GM23338 (cell line): ENCODE measurements around the gene ANKRD63. TPM values are rescaled to one million over a fixed set of nuclear protein-coding genes. Genes with fewer than 3 reads are reported as not detected.

Experiments
- ATAC-seq: fragments of 200-7000 bp; cut with Tn5 transposase; 3 replicates; pipeline ENCODE4 v1.9.1; 2020
- DNase-seq: peaks from one replicate; pipeline ENCODE4 v3.0.0-alpha.2; 2015; ENCODE audit warnings: low spot score
- H2AFZ ChIP-seq: fragments of 200-600 bp; sonication (generic); 2 replicates; pipeline ENCODE4 v1.8.0; 2016; ENCODE audit warnings: antibody characterized with exemption, mild to moderate bottlenecking, moderate library complexity
- H3F3A ChIP-seq: fragments of 200-600 bp; sonication (generic); replicated peaks from 2 replicates; pipeline ENCODE4 v1.8.0; 2017; ENCODE audit warnings: antibody characterized with exemption, mixed run types, low read depth
- H3K27ac ChIP-seq: fragments of 200-600 bp; sonication (generic); 2 replicates; pipeline ENCODE4 v1.6.1; 2016; ENCODE audit warnings: low read depth
- H3K27me3 ChIP-seq: fragments of 200-600 bp; sonication (generic); 2 replicates; pipeline ENCODE4 v1.8.0; 2016; ENCODE audit warnings: mild to moderate bottlenecking, mixed run types, moderate library complexity; ENCODE audit not compliant: insufficient read depth
- H3K36me3 ChIP-seq: fragments of 200-600 bp; sonication (generic); 2 replicates; pipeline ENCODE4 v1.8.0; 2016; ENCODE audit warnings: mild to moderate bottlenecking; ENCODE audit not compliant: insufficient read depth
- H3K4me1 ChIP-seq: fragments of 200-600 bp; sonication (generic); 2 replicates; pipeline ENCODE4 v1.8.0; 2016; ENCODE audit warnings: mild to moderate bottlenecking, moderate library complexity; ENCODE audit not compliant: insufficient read depth
- H3K4me2 ChIP-seq: fragments of 200-600 bp; sonication (generic); 2 replicates; pipeline ENCODE4 v1.7.1; 2017; ENCODE audit warnings: mixed run types
- H3K4me3 ChIP-seq: fragments of 200-600 bp; sonication (generic); 2 replicates; pipeline ENCODE4 v1.6.1; 2016; ENCODE audit warnings: mixed run types
- H3K79me2 ChIP-seq: fragments of 200-600 bp; sonication (generic); replicated peaks from 2 replicates; pipeline ENCODE4 v1.8.0; 2017; ENCODE audit warnings: mild to moderate bottlenecking; ENCODE audit not compliant: insufficient read depth
- H3K9me2 ChIP-seq: fragments of 200-600 bp; sonication (generic); 2 replicates; pipeline ENCODE4 v1.8.0; 2017; ENCODE audit not compliant: insufficient read depth
- H4K20me1 ChIP-seq: fragments of 200-600 bp; sonication (generic); replicated peaks from 2 replicates; pipeline ENCODE4 v1.8.0; 2017; ENCODE audit warnings: mild to moderate bottlenecking; ENCODE audit not compliant: insufficient read depth
- H3K27ac Mint-ChIP-seq: 2 replicates; pipeline ENCODE4 v1.8.0; 2020; ENCODE audit warnings: inconsistent platforms, mild to moderate bottlenecking, moderate library complexity, mixed read lengths
- H3K27me3 Mint-ChIP-seq: 3 replicates; pipeline ENCODE4 v1.8.0; 2022; ENCODE audit warnings: low read depth, mild to moderate bottlenecking, moderate library complexity, mixed read lengths, inconsistent platforms; ENCODE audit not compliant: insufficient read depth, poor library complexity
- H3K36me3 Mint-ChIP-seq: 3 replicates; pipeline ENCODE4 v1.8.0; 2021; ENCODE audit warnings: low read depth, mild to moderate bottlenecking, inconsistent platforms, moderate library complexity, mixed read lengths
- H3K4me1 Mint-ChIP-seq: 3 replicates; pipeline ENCODE4 v1.8.0; 2020; ENCODE audit warnings: mild to moderate bottlenecking, inconsistent platforms, mixed read lengths
- H3K4me3 Mint-ChIP-seq: 3 replicates; pipeline ENCODE4 v1.8.0; 2021; ENCODE audit warnings: moderate library complexity, mild to moderate bottlenecking, inconsistent platforms, mixed read lengths
- H3K9me3 Mint-ChIP-seq: 3 replicates; pipeline ENCODE4 v1.8.0; 2020; ENCODE audit warnings: moderate library complexity, mild to moderate bottlenecking, inconsistent platforms, mixed read lengths
- CREB1 ChIP-seq: fragments of 250-450 bp; sonication (Bioruptor Pico); IDR thresholded peaks from 2 replicates; pipeline ENCODE4 v1.5.0; 2020; ENCODE audit warnings: low read depth, mild to moderate bottlenecking, moderate library complexity
- EZH2phosphoT487 ChIP-seq: fragments of 200-600 bp; sonication (generic); IDR thresholded peaks from one replicate; pipeline ENCODE4 v1.8.1; 2018; ENCODE audit warnings: antibody characterized with exemption; ENCODE audit not compliant: unreplicated experiment
- JUNB ChIP-seq: IDR thresholded peaks from one replicate; pipeline ENCODE4 v1.6.1; 2016; ENCODE audit warnings: antibody characterized with exemption; ENCODE audit not compliant: unreplicated experiment
- NANOG ChIP-seq: IDR thresholded peaks from 2 replicates; pipeline ENCODE4 v1.6.1; 2016; ENCODE audit warnings: antibody characterized with exemption, borderline replicate concordance
- ZNF331 ChIP-seq: fragments of 250-450 bp; sonication (Bioruptor Pico); IDR thresholded peaks from 2 replicates; pipeline ENCODE4 v1.5.0; 2020; ENCODE audit warnings: low read depth, mild to moderate bottlenecking, moderate library complexity
- polyA plus RNA-seq: library from polyadenylated mRNA; unstranded; fragments of >200 nt; fragmentation: Nextera tagmentation; extraction: Ambion mirVana; gene quantifications from 2 replicates; pipeline ENCODE4 v1.2.1, GENCODE V29; 2016
- total RNA-seq: library from RNA; depleted of rRNA; stranded (reverse); fragments of >200 nt; shearing (Covaris generic); gene quantifications from 2 replicates; pipeline ENCODE4 v1.2.3, GENCODE V29; 2014
- TF ChIP-seq, protein P1 (sequence below), 2 experiments: fragments of 200-600 bp in 1 of 2; sonication (generic) in 1 of 2; conservative IDR thresholded peaks; 2 replicates each; pipeline versions ENCODE4 v1.5.1 to v1.6.1; 2016 to 2017; ENCODE audit warnings: antibody characterized with exemption in 2 of 2, low read depth in 2 of 2, mild to moderate bottlenecking in 2 of 2, moderate library complexity in 1 of 2
- TF ChIP-seq, protein P2 (sequence below): fragments of 250-450 bp; sonication (Bioruptor Pico); IDR thresholded peaks from 2 replicates; pipeline ENCODE4 v1.5.0; 2020; ENCODE audit warnings: mild to moderate bottlenecking, moderate library complexity

The ANKRD63 gene
- total and polyA plus RNA-seq, 2 experiments from 2014 or later, result 0.59 TPM; not detected in 1

DNA sequence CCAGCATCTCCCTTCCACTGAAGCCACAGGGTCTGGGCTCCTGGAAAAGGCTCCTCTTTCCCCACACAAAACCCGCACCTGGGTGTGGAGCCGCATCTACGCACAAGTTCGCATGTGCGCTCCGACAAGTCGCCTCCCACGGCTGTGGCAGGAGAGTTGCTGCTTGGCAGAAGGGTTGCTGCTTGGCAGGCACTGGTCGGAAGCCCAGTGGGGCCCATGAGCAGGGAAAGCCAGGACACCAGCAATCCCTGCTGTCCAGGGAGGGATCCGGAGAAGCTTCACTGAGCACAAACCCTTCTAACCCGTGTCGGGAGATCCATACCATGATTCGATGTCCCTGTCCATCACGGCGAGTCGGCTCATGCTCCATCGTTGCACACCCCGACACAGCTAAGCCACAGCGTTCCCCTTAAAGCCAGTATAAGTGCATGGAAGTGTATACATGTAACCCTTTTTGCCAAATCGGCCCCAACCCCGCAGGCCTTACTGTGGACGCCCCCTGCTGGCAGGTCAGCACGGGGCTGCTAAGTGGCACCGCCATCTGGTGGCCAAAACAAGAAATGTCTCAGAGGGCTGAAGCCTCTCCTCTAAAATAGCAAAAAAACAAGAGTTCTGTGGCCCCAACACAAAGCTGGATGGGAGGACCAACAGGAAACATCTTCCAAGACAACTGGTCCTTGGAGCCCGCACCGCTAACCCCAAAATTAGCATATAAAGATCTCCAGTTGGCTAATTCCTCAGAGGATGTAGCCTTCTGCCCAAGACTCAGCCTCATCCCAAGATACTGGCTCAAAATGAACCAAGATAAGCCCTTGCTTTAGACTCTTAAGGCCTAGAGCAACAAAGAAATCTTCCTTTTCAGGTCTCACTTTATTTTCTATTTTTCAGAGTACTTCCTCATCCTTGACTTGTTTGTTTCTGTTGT lies 8.3 kb downstream of the ANKRD63 start:
- Mint-ChIP-seq H3K36me3 (no peaks in the 10 kb centered on the region; the same call in 2 of the 3 replicates), H3K27ac (no peak overlapping the region), H3K4me3 (no peak overlapping the region), H3K4me1 (peaks cover 36% of the 10 kb centered on the region), H3K27me3 (peaks cover 32% of the 10 kb centered on the region), H3K9me3 (no peaks in the 10 kb centered on the region)
- Histone ChIP-seq H3F3A (peaks cover 4% of the 10 kb centered on the region; the same call in 1 of the 2 replicates), H3K27me3 (peaks cover 14% of the 10 kb centered on the region), H3K9me2 (no peaks in the 10 kb centered on the region), H3K4me2 (no peak overlapping the region), H3K4me3 (no peak overlapping the region), H3K36me3 (no peaks in the 10 kb centered on the region), H3K79me2 (no peaks in the 10 kb centered on the region), H2AFZ (no peak overlapping the region), H3K27ac (no peak overlapping the region), H4K20me1 (no peaks in the 10 kb centered on the region), H3K4me1 (peaks cover 14% of the 10 kb centered on the region)
- TF ChIP-seq EZH2phosphoT487 (no peak), JUNB (no peak), ZNF331 (CRISPR knock-in tag) (0 out of 2 replicates have a peak, but pooled peaks have one; percentile 10)
- TF ChIP-seq, protein P1, sequence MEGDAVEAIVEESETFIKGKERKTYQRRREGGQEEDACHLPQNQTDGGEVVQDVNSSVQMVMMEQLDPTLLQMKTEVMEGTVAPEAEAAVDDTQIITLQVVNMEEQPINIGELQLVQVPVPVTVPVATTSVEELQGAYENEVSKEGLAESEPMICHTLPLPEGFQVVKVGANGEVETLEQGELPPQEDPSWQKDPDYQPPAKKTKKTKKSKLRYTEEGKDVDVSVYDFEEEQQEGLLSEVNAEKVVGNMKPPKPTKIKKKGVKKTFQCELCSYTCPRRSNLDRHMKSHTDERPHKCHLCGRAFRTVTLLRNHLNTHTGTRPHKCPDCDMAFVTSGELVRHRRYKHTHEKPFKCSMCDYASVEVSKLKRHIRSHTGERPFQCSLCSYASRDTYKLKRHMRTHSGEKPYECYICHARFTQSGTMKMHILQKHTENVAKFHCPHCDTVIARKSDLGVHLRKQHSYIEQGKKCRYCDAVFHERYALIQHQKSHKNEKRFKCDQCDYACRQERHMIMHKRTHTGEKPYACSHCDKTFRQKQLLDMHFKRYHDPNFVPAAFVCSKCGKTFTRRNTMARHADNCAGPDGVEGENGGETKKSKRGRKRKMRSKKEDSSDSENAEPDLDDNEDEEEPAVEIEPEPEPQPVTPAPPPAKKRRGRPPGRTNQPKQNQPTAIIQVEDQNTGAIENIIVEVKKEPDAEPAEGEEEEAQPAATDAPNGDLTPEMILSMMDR (conservative IDR thresholded peaks at IDR 0.05; ENCODE audit: low read depth in 2 of 2), result peak; percentile 100
- peak; percentile 41 for ATAC-seq
- DNase-seq, result peak; percentile 96

DNA sequence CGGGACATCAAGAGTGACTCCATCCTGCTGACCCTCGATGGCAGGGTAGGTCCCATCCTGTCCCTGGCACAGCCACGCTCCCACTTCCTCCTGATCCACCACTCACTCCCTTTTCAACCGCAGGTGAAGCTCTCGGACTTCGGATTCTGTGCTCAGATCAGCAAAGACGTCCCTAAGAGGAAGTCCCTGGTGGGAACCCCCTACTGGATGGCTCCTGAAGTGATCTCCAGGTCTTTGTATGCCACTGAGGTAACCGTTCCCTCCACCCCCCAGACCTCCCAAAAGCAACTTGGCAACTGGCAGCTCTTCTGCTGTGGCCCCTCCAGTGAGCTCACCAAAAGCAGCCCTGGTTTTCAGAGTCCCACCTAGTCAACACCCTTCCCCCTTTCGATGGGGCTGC lies 9.4 kb downstream of the ANKRD63 start:
- Histone ChIP-seq H3K4me3 (no peak overlapping the region), H3K27ac (no peak overlapping the region), H3K79me2 (no peaks in the 10 kb centered on the region), H3K27me3 (peaks cover 4% of the 10 kb centered on the region; the same call in 1 of the 2 replicates), H3F3A (no peaks in the 10 kb centered on the region; the same call in 1 of the 2 replicates), H2AFZ (no peak overlapping the region), H3K9me2 (no peaks in the 10 kb centered on the region), H4K20me1 (no peaks in the 10 kb centered on the region), H3K4me1 (peaks cover 6% of the 10 kb centered on the region; the same call in 1 of the 2 replicates), H3K4me2 (no peak overlapping the region), H3K36me3 (no peaks in the 10 kb centered on the region)
- no peaks in the 10 kb centered on the region for H3K9me3 Mint-ChIP-seq
- ATAC-seq (no peak), DNase-seq (no peak)
- no peaks in the 10 kb centered on the region; the same call in 2 of the 3 replicates for H3K36me3 Mint-ChIP-seq
- H3K4me1 Mint-ChIP-seq, result peaks cover 27% of the 10 kb centered on the region
- H3K27ac Mint-ChIP-seq, result no peak overlapping the region
- H3K4me3 Mint-ChIP-seq, result no peak overlapping the region
- H3K27me3 Mint-ChIP-seq, result peaks cover 28% of the 10 kb centered on the region
- no peak for TF ChIP-seq CREB1
- TF ChIP-seq, protein P1 (conservative IDR thresholded peaks at IDR 0.05; ENCODE audit: low read depth in 2 of 2), result no peak; a peak in 1 of 4 replicates
- TF ChIP-seq JUNB, result no peak
- no peak for TF ChIP-seq NANOG
- TF ChIP-seq, protein P2, sequence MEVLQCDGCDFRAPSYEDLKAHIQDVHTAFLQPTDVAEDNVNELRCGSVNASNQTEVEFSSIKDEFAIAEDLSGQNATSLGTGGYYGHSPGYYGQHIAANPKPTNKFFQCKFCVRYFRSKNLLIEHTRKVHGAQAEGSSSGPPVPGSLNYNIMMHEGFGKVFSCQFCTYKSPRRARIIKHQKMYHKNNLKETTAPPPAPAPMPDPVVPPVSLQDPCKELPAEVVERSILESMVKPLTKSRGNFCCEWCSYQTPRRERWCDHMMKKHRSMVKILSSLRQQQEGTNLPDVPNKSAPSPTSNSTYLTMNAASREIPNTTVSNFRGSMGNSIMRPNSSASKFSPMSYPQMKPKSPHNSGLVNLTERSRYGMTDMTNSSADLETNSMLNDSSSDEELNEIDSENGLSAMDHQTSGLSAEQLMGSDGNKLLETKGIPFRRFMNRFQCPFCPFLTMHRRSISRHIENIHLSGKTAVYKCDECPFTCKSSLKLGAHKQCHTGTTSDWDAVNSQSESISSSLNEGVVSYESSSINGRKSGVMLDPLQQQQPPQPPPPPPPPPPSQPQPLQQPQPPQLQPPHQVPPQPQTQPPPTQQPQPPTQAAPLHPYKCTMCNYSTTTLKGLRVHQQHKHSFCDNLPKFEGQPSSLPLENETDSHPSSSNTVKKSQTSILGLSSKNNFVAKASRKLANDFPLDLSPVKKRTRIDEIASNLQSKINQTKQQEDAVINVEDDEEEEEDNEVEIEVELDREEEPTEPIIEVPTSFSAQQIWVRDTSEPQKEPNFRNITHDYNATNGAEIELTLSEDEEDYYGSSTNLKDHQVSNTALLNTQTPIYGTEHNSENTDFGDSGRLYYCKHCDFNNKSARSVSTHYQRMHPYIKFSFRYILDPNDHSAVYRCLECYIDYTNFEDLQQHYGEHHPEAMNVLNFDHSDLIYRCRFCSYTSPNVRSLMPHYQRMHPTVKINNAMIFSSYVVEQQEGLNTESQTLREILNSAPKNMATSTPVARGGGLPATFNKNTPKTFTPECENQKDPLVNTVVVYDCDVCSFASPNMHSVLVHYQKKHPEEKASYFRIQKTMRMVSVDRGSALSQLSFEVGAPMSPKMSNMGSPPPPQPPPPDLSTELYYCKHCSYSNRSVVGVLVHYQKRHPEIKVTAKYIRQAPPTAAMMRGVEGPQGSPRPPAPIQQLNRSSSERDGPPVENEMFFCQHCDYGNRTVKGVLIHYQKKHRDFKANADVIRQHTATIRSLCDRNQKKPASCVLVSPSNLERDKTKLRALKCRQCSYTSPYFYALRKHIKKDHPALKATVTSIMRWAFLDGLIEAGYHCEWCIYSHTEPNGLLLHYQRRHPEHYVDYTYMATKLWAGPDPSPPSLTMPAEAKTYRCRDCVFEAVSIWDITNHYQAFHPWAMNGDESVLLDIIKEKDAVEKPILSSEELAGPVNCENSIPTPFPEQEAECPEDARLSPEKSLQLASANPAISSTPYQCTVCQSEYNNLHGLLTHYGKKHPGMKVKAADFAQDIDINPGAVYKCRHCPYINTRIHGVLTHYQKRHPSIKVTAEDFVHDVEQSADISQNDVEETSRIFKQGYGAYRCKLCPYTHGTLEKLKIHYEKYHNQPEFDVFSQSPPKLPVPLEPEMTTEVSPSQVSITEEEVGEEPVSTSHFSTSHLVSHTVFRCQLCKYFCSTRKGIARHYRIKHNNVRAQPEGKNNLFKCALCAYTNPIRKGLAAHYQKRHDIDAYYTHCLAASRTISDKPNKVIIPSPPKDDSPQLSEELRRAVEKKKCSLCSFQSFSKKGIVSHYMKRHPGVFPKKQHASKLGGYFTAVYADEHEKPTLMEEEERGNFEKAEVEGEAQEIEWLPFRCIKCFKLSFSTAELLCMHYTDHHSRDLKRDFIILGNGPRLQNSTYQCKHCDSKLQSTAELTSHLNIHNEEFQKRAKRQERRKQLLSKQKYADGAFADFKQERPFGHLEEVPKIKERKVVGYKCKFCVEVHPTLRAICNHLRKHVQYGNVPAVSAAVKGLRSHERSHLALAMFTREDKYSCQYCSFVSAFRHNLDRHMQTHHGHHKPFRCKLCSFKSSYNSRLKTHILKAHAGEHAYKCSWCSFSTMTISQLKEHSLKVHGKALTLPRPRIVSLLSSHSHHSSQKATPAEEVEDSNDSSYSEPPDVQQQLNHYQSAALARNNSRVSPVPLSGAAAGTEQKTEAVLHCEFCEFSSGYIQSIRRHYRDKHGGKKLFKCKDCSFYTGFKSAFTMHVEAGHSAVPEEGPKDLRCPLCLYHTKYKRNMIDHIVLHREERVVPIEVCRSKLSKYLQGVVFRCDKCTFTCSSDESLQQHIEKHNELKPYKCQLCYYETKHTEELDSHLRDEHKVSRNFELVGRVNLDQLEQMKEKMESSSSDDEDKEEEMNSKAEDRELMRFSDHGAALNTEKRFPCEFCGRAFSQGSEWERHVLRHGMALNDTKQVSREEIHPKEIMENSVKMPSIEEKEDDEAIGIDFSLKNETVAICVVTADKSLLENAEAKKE (CRISPR knock-in tag), result no peak
